SIG-M5 treated with dmso at 0.1 percent for 504 hours (cell line): ENCODE data around the gene FHL2.

Source experiments
- DNase-seq: peaks from one replicate; lab custom pipeline; 2025; ENCODE audit not compliant: unreplicated experiment; lab: John Stamatoyannopoulos, UW

FHL2 gene

GRCh38 chr2:105399207-105399861 is 483 bp upstream of the FHL2 start:
- no peak for DNase-seq

DNA sequence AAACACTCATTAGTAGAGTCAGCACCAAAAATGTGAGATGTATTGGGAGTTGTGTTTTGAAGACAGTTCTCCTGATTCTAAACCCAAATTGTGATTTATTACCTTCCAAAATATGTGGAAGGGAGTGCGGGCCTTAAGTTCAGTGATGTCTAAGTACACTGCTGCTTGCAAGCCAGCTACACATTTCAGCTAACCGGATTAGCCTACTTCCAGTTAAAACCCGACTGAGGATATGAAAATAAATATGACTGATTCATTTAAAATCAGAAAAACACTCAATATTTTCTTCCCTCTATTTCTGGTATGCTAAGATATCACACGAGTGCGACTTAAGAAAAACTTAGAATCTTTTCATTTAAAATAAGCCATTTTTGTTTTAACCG is 907 bp downstream of the FHL2 start:
- no peak for DNase-seq

DNA sequence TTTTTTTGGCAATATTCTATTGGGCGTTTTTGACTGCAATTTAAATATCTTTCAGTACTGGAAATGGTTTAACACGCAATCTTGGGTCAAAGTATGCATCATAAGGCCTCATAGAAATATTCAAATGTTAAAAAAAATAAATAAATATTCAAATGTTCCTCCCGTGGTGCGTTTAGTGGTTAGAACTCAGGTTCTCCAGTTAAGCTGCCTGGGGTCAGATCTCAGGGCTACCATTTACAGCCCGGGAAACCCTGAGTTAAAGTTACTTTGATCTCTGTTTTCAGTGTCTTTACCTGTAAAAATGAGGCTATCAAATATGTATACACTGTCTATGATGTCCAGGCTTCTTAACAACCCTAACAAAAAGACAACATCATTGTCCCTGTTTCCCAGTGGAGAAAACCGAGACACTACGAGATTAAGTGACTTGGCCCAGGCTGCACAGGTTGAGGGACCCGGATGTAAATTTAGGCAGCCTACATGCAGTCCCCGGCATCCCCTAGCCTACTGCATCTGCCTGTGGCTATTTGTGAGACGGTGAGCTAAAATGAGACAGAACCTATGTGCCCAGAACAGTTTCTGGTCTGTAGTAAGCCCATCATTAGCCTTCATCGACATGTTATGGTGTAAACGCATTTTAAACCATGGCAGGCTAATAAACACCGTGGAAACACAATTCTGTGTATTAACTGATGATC is 1.7 kb downstream of the FHL2 start:
- no peak for DNase-seq

DNA sequence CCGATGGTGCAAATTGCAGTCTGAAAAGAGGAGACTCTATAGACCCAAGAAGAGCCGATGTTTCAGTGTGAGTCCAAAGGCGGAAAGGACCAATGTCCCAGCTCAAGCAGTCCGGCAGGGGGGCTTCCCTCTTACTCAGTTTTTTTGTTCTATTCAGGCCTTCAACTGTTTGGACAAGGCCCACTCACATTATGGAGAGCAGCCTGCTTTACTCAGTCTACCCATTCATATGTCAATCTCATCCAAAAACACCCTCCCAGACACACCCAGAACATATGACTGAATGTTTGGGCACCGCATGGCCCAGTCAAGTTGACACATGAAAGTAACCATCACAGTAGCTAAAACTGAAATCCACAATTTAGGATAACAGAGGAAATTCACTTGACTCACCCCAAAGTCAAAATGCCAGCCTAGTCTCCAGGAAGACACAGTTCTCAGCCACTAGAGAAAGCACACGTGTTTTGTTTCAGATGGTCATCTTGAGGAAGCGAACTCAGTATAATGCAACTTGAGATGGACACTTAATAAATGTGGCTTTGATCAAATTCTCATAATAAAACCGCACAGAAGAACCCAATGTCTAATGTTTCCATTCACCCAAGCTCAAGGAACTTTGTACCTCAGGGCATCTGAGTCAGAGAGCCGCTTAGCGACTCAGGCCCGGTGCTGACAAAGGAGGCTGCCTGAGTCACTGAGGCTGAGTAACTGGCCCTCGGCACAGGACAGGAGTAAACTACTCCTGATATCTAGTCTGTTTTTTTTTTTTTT is 2.4 kb downstream of the FHL2 start:
- DNase-seq, result peak; percentile 9

GRCh38 chr2:105395691-105396090 is 3.2 kb downstream of the FHL2 start:
- DNase-seq, result no peak

DNA sequence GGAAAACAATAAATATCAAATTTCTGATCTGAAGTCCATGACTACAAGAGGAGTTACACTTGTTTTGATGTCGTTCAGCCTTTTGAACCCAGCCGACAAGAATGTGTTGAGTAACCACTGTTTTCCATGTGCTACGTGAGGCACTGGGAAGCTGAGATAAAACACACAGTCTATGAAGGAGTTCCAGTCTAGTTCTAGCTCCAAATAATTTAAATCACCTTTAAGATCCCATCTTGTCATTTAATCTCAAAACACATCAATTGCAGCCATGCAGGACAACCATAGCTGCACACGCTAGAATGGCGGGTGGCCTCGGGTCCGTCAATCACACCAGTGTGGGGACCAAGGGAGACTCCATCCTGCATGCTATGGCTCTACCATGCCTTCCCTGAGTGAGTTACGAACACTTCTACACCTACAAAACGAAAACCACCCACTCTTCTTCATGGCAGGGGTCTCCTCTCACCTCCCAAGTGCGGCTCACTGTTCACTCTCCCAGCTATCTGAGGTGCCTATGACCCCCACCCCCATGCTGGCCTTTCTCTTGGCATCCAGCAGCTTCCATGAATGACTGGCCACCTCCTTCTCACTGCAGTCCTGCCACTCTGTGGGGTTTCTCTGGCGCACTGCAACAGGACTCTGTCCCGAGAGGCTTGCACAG is 3.8 kb downstream of the FHL2 start:
- DNase-seq, result no peak

GRCh38 chr2:105393373-105394055 is 5.3 kb downstream of the FHL2 start:
- DNase-seq, result no peak

- DNase-seq, result no peak
Observed at GRCh38 chr2:105391763-105392662, 6.8 kb downstream of the FHL2 start.

- no peak for DNase-seq
Observed at GRCh38 chr2:105391058-105391627, 7.7 kb downstream of the FHL2 start.

GRCh38 chr2:105390454-105390853 is 8.4 kb downstream of the FHL2 start:
- no peak for DNase-seq

GRCh38 chr2:105388971-105389381 is 9.9 kb downstream of the FHL2 start:
- DNase-seq, result no peak

DNA sequence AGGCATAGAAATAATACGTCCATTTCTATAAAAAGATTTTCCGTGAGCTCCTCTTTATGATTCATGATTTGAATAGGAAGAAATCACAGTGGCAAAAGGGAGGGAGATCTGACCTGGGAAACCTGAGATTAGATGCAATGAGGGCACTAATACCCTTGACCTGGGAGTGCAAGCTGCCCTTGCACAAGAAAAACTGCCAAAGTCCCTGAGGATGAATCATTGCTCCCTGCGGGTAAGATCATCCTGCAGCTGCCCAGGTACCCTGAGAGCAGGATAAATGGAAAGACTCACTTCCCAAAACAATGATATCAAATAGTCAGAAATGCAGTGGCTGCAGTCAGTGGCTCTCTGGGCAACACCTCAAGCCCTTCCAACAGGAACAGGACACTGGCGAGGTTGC is 11.6 kb downstream of the FHL2 start:
- no peak for DNase-seq

GRCh38 chr2:105385731-105386540 is 12.9 kb downstream of the FHL2 start:
- no peak for DNase-seq

DNA sequence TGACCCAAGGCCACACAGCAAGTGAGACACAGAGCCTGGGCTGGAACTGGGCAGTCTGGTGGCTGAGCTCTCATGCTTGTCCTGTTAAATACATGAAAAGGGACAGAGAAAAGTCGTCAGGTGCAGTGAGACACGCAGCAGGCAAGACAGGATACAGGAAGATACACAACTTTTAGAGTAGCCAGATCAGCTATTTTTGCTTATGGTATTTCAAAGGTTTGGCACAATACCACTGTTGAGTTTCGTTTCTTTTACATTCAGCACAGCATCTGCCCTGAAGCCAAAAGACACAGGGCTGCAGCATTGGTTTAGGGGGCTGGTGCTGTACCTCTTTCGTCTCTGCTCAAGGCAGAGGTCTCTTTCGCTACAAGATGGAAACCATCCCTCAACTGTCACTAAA is 14.0 kb downstream of the FHL2 start:
- DNase-seq, result no peak

DNA sequence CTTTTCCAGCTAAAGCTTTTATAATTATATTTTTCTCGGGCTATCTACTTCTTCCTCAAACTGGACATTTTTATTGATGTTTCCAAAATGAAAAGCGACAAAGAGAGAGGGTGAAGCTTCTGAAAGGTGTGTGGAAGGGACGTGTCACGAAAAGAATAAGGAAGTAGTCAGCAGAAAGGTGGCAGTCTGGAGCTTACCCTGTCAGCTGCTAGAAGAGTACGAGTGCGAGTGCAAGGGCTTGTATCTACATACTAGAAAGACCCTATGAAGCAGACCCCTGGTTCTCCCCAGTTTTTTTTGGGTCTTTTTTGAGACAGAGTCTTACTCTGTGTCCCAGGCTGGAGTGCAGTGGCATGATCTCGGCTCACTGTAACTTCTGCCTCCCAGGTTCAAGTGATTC is 14.6 kb downstream of the FHL2 start:
- no peak for DNase-seq

DNA sequence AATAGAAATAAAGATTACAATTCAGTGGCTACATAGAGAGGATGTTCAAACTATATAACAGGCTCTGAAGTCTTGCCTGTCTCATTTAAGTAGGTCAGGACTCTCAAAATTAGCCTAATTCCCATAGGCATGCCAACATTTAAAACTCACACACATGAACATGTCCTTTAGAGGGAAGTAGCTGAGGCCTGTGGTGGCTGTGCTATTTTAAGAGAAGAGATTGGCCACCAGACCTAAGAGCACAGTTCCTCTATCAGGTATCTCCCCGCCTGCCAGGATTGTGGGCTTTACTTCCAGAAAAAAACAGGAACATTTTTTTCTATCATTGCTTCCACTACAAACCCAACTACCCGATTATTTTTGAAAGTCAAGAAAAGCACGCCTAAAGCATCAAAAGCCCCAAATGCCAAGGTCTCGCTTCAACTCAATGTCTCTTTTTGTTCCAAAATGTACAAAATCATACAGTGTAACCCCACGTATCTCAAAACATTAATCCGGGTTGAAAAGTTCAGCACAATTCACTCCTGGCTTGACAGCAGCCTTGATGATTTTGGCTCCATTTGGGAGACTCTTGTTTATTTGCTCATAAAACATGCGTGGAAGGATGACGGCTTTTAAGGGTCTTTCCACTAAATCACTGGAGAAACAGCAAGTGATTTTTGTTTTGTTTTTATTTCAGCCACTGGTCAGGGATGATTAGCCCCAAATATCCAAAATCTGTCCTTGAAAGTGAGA is 15.3 kb downstream of the FHL2 start:
- peak; percentile 26 for DNase-seq

DNA sequence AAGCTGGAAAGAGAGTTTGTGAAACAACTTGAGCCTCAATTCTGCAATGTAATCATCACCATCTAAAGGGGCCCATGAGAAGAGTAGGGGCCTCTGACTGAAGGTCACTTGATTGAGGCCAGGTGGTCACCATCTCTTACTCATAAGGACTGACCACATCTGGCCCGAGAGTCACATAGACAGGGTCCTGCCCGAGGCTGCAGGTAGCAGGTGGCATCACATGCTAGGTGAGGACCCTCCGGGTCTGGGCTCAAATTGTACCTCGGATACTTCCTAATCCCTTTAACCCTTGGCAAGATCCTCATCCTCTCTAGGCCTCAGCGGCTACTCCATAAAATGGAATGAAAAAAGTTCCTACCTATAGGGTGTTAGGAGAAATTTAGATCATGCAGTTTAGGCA is 16.7 kb downstream of the FHL2 start:
- no peak for DNase-seq

- DNase-seq, result no peak
Observed at GRCh38 chr2:105381101-105381668, 17.7 kb downstream of the FHL2 start.
